Pancreas (tissue), 10 donors: ENCODE results near the gene PAPPA2. TPM values are rescaled to one million over a fixed set of nuclear protein-coding genes. Genes with fewer than 3 reads are reported as not detected.

ENCODE experiments used
- ATAC-seq, 4 donors: fragments of 200-7000 bp; cut with Tn5 transposase; one replicate each; pipeline versions ENCODE4 v1.8.0 to v1.9.1; 2020; ENCODE audit warnings: mild to moderate bottlenecking in 4 of 4, moderate library complexity in 4 of 4
- DNase-seq, 6 donors: peaks; one replicate each; pipeline ENCODE4 v3.0.0-alpha.2; 2020
- FAIRE-seq: peaks from 2 replicates; lab custom pipeline; 2012; peaks lifted over from hg19 to GRCh38; lab: Jason Lieb, UNC
- H3K27ac ChIP-seq, 4 donors: fragments of 200-600 bp; sonication (generic); 1 replicate in 3 of 4; 2 replicates in 1 of 4; pipeline versions ENCODE4 v1.5.0 to v1.8.0; 2020
- H3K27me3 ChIP-seq, 4 donors: fragments of 200-600 bp; one replicate each; pipeline ENCODE4 v1.8.0; 2021
- H3K36me3 ChIP-seq, 3 donors: fragments of 200-600 bp; sonication (generic) in 1 of 3; one replicate each; pipeline versions ENCODE4 v1.5.0 to v1.8.0; 2020 to 2021
- H3K4me1 ChIP-seq, 3 donors: fragments of 200-600 bp; one replicate each; pipeline ENCODE4 v1.8.0; 2021
- H3K4me3 ChIP-seq, 4 donors: fragments of 200-600 bp; sonication (generic) in 2 of 4; one replicate each; pipeline versions ENCODE4 v1.5.0 to v1.8.0; 2020 to 2021
- H3K9me3 ChIP-seq, 4 donors: fragments of 200-600 bp; one replicate each; pipeline ENCODE4 v1.8.0; 2021
- WGBS, 2 donors: extraction: QIAGEN DNeasy Blood & Tissue Kit; methylation state at CpG; one replicate each; pipeline ENCODE4 v1.1.7; 2013; 5-methylcytosine and 5-hydroxymethylcytosine counted together
- intact Hi-C, 3 donors: fragments of 100-400 bp; cut with DNase I; formaldehyde crosslinking; loops; one replicate each; pipeline versions ENCODE4 v1.11.1 to v1.14.2; 2022
- polyA plus RNA-seq, 2 donors: library from polyadenylated mRNA; stranded (reverse); fragments of 200-250 nt; gene quantifications; one replicate each; pipeline ENCODE4 v1.2.3, GENCODE V29; 2013
- total RNA-seq, 6 donors: library from RNA; stranded (reverse); fragmentation: NEBNext Ultra II Directional in 4 of 6; extraction: Animal tissue kit (Norgen Biotek cat#: 25700) in 4 of 6; gene quantifications; one replicate each; pipeline versions ENCODE4 v1.2.1 to v1.2.4, GENCODE V29; 2021 to 2023
- TF ChIP-seq, protein P1 (sequence below), 4 donors: fragments of 200-600 bp; sonication (generic) in 3 of 4; IDR thresholded peaks; one replicate each; pipeline versions ENCODE4 v1.5.0 to v1.8.0; 2021; ENCODE audit warnings: antibody characterized with exemption in 4 of 4
- donor health status: healthy with polysubstance abuse.
- donor health status: DM: no; HTN: no; CAD: no; lungs with moderate emphysema.
- donor health status: DM: no; HTN: no; CAD: no.
- donor health status: control.
- donor health status: control.
- donor health status: Bipolar disorder and iron deficiency.
- donor health status: DM: yes; HTN: yes; CAD: no.
- donor health status: DM: no; HTN: no; CAD: no.
- donor health status: DM: no; HTN: no; CAD: no.
- donor health status: DM: yes; HTN: yes; CAD: no.

PAPPA2 gene
- total and polyA plus RNA-seq, 8 donors, result 0.51 to 6.9 (median 2.0) TPM

DNA sequence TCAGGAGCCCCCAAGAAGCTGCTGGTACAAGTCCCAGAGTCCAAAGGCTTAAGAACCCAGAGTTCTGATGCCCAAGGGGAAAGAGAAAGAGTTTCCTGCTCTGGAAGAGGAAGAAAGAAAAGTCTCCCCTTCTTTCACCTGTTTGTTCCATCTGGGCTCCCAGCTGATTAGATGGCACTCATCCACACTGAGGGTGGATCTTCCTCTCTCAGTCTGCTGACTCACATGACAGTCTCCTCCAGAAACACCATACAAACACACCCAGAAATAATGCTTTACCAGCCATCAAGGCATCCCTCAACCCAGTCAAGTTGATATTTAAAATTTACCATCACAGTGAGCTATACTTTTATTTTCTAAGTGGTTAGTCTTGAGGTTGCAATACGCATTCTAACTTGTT is 257.9 kb downstream of the PAPPA2 start:
- no peak for FAIRE-seq
- intact Hi-C loops, result no loop called here
- Histone ChIP-seq H3K36me3 (no peaks in the 10 kb centered on the region), H3K27ac (no peak overlapping the region), H3K4me1 (no peaks in the 10 kb centered on the region), H3K27me3 (no peaks in the 10 kb centered on the region), H3K9me3 (no peaks in the 10 kb centered on the region), H3K4me3 (no peak overlapping the region)
- 92 to 97% methylated on average over 1 of the region's 1 CpG for WGBS, 2 donors
- TF ChIP-seq, protein P1, sequence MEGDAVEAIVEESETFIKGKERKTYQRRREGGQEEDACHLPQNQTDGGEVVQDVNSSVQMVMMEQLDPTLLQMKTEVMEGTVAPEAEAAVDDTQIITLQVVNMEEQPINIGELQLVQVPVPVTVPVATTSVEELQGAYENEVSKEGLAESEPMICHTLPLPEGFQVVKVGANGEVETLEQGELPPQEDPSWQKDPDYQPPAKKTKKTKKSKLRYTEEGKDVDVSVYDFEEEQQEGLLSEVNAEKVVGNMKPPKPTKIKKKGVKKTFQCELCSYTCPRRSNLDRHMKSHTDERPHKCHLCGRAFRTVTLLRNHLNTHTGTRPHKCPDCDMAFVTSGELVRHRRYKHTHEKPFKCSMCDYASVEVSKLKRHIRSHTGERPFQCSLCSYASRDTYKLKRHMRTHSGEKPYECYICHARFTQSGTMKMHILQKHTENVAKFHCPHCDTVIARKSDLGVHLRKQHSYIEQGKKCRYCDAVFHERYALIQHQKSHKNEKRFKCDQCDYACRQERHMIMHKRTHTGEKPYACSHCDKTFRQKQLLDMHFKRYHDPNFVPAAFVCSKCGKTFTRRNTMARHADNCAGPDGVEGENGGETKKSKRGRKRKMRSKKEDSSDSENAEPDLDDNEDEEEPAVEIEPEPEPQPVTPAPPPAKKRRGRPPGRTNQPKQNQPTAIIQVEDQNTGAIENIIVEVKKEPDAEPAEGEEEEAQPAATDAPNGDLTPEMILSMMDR (IDR thresholded peaks at IDR 0.05), result no peak
- ATAC-seq, result no peak
- DNase-seq, result no peak

DNA sequence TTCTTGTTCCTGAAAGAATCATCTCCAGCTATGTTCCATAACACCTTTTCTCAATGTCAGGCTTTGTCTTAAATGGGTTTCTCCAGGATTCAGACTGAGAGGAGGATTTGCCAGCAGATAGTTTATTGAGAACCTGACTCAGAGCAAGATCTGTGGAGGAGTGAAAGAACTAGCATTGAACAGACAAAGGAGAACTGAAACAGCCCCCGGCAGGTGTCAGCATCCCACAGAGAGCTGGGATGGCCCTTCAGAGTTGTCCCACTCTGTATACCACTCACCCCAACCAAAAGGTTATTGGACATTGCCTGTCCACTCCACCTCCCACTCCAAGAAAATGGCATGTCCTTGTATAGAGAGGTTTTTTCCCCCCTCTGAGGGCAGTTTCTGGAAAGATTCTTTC is 270.7 kb downstream of the PAPPA2 start:
- WGBS, 2 donors, result 60 to 85% methylated on average over 1 of the region's 1 CpG

DNA sequence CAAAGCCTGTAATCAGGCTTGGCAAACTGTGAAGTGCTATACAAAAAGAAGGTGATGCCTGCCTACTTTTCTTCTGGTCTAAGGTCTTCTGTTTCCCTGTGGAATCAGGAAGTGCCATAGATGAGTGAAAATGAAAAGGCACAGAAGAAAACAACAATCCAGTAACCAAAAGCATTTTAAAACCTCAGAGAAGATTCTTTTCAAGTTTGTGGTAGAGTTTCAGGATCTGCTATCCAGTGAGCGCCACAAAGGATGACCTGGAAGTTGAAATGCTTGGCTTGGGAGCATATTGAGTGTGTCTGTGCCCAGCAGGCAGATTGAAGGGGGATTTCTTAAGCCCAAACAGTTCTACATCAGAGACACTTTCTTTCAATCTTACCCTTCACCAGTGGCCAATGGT is 272.2 kb downstream of the PAPPA2 start:
- TF ChIP-seq, protein P1 (IDR thresholded peaks at IDR 0.05), result no peak
- Histone ChIP-seq H3K27ac (no peak overlapping the region), H3K4me3 (no peak overlapping the region), H3K36me3 (no peaks in the 10 kb centered on the region), H3K9me3 (no peaks in the 10 kb centered on the region), H3K27me3 (no peaks in the 10 kb centered on the region), H3K4me1 (no peaks in the 10 kb centered on the region)
- DNase-seq (no peak), ATAC-seq (no peak), FAIRE-seq (no peak)
- intact Hi-C loops, result no loop called here
- 57 to 100% methylated on average over 1 of the region's 1 CpG for WGBS, 2 donors

More for the DNA sequence above, 270.7 kb downstream of the PAPPA2 start:
- H3K9me3 ChIP-seq, result no peaks in the 10 kb centered on the region
- H3K27me3 ChIP-seq, result no peaks in the 10 kb centered on the region
- H3K27ac ChIP-seq, result no peak overlapping the region
- intact Hi-C loops, result no loop called here
- no peaks in the 10 kb centered on the region for H3K4me1 ChIP-seq
- H3K36me3 ChIP-seq, result no peaks in the 10 kb centered on the region
- DNase-seq, result no peak
- FAIRE-seq, result no peak
- TF ChIP-seq, protein P1 (IDR thresholded peaks at IDR 0.05), result no peak
- H3K4me3 ChIP-seq, result no peak overlapping the region
- ATAC-seq, result no peak

DNA sequence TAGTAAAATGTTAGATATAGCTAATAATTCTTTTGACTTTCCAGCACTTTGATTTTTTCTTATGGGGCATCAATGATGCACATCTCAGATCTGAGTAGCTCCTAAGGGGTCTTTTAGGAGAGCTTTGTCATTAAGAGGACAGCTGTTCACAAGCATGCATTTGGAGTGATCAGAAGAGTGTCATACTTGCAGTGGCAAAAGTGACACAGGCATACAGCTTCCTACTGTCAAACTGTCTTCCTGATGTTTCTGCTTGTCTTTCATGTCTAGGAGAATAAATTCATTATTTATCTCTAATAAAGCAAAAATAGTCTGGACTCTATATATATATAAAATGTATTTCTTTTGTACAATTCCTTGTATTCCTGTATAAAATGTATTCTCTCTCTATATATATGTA is 273.0 kb downstream of the PAPPA2 start:
- DNase-seq (no peak), FAIRE-seq (no peak), ATAC-seq (no peak)
- H3K4me1 ChIP-seq, result no peaks in the 10 kb centered on the region
- H3K27me3 ChIP-seq, result no peaks in the 10 kb centered on the region
- no peaks in the 10 kb centered on the region for H3K36me3 ChIP-seq
- H3K9me3 ChIP-seq, result no peaks in the 10 kb centered on the region
- no peak overlapping the region for H3K27ac ChIP-seq
- TF ChIP-seq, protein P1 (IDR thresholded peaks at IDR 0.05), result no peak
- intact Hi-C loops, result no loop called here
- H3K4me3 ChIP-seq, result no peak overlapping the region

DNA sequence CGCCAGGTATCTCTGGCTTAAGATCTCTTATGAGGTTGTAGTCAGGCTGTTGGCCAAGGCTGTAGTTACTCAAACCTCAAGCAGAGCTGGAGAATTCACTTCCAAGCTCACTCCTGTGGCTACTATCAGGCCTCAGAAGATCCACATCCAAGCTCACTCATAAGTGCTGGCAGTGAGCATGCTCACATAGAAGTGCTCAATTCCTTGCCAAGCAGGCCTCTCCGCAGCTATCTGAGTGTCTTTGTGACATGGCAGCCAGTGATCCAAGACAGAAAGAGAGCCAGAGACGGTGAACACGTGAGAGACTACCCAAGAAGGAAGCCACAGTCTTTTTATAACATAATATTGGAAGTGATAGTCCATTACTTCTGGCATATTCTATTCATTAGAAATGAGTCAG is 278.2 kb downstream of the PAPPA2 start:
- Histone ChIP-seq H3K9me3 (no peaks in the 10 kb centered on the region), H3K36me3 (no peaks in the 10 kb centered on the region), H3K4me1 (no peaks in the 10 kb centered on the region), H3K27me3 (no peaks in the 10 kb centered on the region), H3K4me3 (no peak overlapping the region), H3K27ac (no peak overlapping the region)
- TF ChIP-seq, protein P1 (IDR thresholded peaks at IDR 0.05), result no peak
- FAIRE-seq, result no peak
- intact Hi-C loops, result no loop called here
- WGBS, 2 donors, result 90 to 95% methylated on average over 4 of the region's 4 CpGs
- no peak for ATAC-seq
- no peak for DNase-seq
